ENCODE results near the gene SLC12A8. TPM values are rescaled to one million over a fixed set of nuclear protein-coding genes. Genes with fewer than 3 reads are reported as not detected.

The SLC12A8 gene
- total RNA-seq, 1 donor from 2014 or later, result 0.51 TPM

- no peak for DNase-seq (ENCODE audit: low spot score)
- intact Hi-C loops (cut with DNase I), result loop anchor here (10.0 kb wide), 2 partner anchors 268 to 322 kb away; partner anchors contain the start of gene ZNF148
Observed at GRCh38 chr3:125052624-125053303, 159.8 kb downstream of the SLC12A8 start.

GRCh38 chr3:125051715-125052581 lies 160.6 kb downstream of the SLC12A8 start:
- DNase-seq (ENCODE audit: low spot score), result no peak
- intact Hi-C loops (cut with DNase I), result loop anchor here (10.0 kb wide), 2 partner anchors 267 to 323 kb away; partner anchors contain the start of gene ZNF148

- intact Hi-C loops (cut with DNase I), result loop anchor here (10.0 kb wide), 2 partner anchors 266 to 324 kb away; partner anchors contain the start of gene ZNF148
- DNase-seq (ENCODE audit: low spot score), result no peak
Observed at GRCh38 chr3:125051205-125051604, 161.3 kb downstream of the SLC12A8 start.

GRCh38 chr3:125050488-125051090 lies 162.0 kb downstream of the SLC12A8 start:
- DNase-seq (ENCODE audit: low spot score), result no peak
- intact Hi-C loops (cut with DNase I), result loop anchor here (10.0 kb wide), 2 partner anchors 266 to 324 kb away; partner anchors contain the start of gene ZNF148

- intact Hi-C loops (cut with DNase I), result no loop called here
- no peak for DNase-seq (ENCODE audit: low spot score)
Observed at GRCh38 chr3:125048282-125048681, 164.3 kb downstream of the SLC12A8 start.

GRCh38 chr3:125045965-125046364 lies 166.6 kb downstream of the SLC12A8 start:
- intact Hi-C loops (cut with DNase I), result no loop called here
- no peak for DNase-seq (ENCODE audit: low spot score)

- no peak for DNase-seq (ENCODE audit: low spot score)
Observed at GRCh38 chr3:125045194-125045593, 167.4 kb downstream of the SLC12A8 start.

GRCh38 chr3:125043599-125044151 lies 168.9 kb downstream of the SLC12A8 start:
- intact Hi-C loops (cut with DNase I), result loop anchor here (1.0 kb wide), 1 partner anchor 50 kb away; no protein-coding TSS in a partner anchor
- DNase-seq (ENCODE audit: low spot score), result no peak

More at GRCh38 chr3:125045194-125045593, 167.4 kb downstream of the SLC12A8 start:
- intact Hi-C loops (cut with DNase I), result no loop called here

GRCh38 chr3:125042725-125043406 lies 169.7 kb downstream of the SLC12A8 start:
- intact Hi-C loops (cut with DNase I), result loop anchor here (1.0 kb wide), 1 partner anchor 50 kb away; no protein-coding TSS in a partner anchor
- peak; percentile 87 for DNase-seq (ENCODE audit: low spot score)

- DNase-seq (ENCODE audit: low spot score), result no peak
Observed at GRCh38 chr3:125039131-125040100, 173.1 kb downstream of the SLC12A8 start.

GRCh38 chr3:125037498-125038150 lies 174.9 kb downstream of the SLC12A8 start:
- DNase-seq (ENCODE audit: low spot score), result no peak
- intact Hi-C loops (cut with DNase I), result no loop called here

More at GRCh38 chr3:125039131-125040100, 173.1 kb downstream of the SLC12A8 start:
- intact Hi-C loops (cut with DNase I), result no loop called here

GRCh38 chr3:125035217-125035616 lies 177.3 kb downstream of the SLC12A8 start:
- intact Hi-C loops (cut with DNase I), result no loop called here

GRCh38 chr3:125033616-125034015 lies 178.9 kb downstream of the SLC12A8 start:
- no peak for DNase-seq (ENCODE audit: low spot score)
- intact Hi-C loops (cut with DNase I), result no loop called here

More at GRCh38 chr3:125035217-125035616, 177.3 kb downstream of the SLC12A8 start:
- no peak for DNase-seq (ENCODE audit: low spot score)

GRCh38 chr3:125033135-125033534 lies 179.4 kb downstream of the SLC12A8 start:
- no peak for DNase-seq (ENCODE audit: low spot score)
- intact Hi-C loops (cut with DNase I), result no loop called here

- intact Hi-C loops (cut with DNase I), result no loop called here
- DNase-seq (ENCODE audit: low spot score), result no peak
Observed at GRCh38 chr3:125032683-125033082, 179.9 kb downstream of the SLC12A8 start.
